PC-3 (cell line): ENCODE results near the gene TRMT112. TPM values are rescaled to one million over a fixed set of nuclear protein-coding genes. Genes with fewer than 3 reads are reported as not detected.

Experiments used
- ATAC-seq: fragments of 200-7000 bp; cut with Tn5 transposase; 2 replicates; pipeline ENCODE4 v1.9.1; 2020; ENCODE audit warnings: mild to moderate bottlenecking, moderate library complexity
- BruUV-seq: library from RNA; stranded (reverse); fragments of 400-500 nt; replicated peaks from 2 replicates; lab custom pipeline; 2021; lab: Mats Ljungman, UMichigan
- CTCF ChIA-PET: fragments of 300-600 bp; sonication (Branson Sonifier 250); formaldehyde crosslinking; loops from one replicate; lab custom pipeline; 2022; ENCODE audit warnings: antibody characterized with exemption; lab: Charles Lee
- POLR2A ChIA-PET: fragments of 300-600 bp; sonication (Branson Sonifier 250); formaldehyde crosslinking; loops from one replicate; lab custom pipeline; 2022; ENCODE audit warnings: antibody characterized with exemption; ENCODE audit not compliant: unreplicated experiment; lab: Charles Lee
- DNase-seq: peaks from one replicate; pipeline ENCODE4 v3.0.0-alpha.2; 2015
- H2AFZ ChIP-seq: fragments of 300-600 bp; sonication (generic); 2 replicates; pipeline ENCODE4 v1.6.0; 2016; ENCODE audit warnings: antibody characterized with exemption, low read length
- H3F3A ChIP-seq: fragments of 300-600 bp; sonication (generic); one replicate; pipeline ENCODE4 v1.6.0; 2017; ENCODE audit warnings: antibody characterized with exemption, low read length, control low read depth, mild to moderate bottlenecking; ENCODE audit not compliant: unreplicated experiment
- H3K27ac ChIP-seq: fragments of 300-600 bp; sonication (generic); 2 replicates; pipeline ENCODE4 v1.5.1; 2016; ENCODE audit warnings: mild to moderate bottlenecking, low read length
- H3K27me3 ChIP-seq: fragments of 300-600 bp; sonication (generic); 2 replicates; pipeline ENCODE4 v1.6.1; 2016; ENCODE audit warnings: low read length, mixed read lengths
- H3K36me3 ChIP-seq: fragments of 300-600 bp; sonication (generic); 2 replicates; pipeline ENCODE4 v1.6.1; 2016; ENCODE audit warnings: low read depth, mixed run types, low read length, mixed read lengths
- H3K4me1 ChIP-seq: fragments of 300-600 bp; sonication (generic); 2 replicates; pipeline ENCODE4 v1.5.1; 2016; ENCODE audit warnings: low read length; ENCODE audit not compliant: insufficient read depth
- H3K4me2 ChIP-seq: fragments of 300-600 bp; sonication (generic); 2 replicates; pipeline ENCODE4 v1.6.0; 2016; ENCODE audit warnings: low read length
- H3K4me3 ChIP-seq: fragments of 300-600 bp; sonication (generic); 2 replicates; pipeline ENCODE4 v1.5.1; 2016; ENCODE audit warnings: mild to moderate bottlenecking, low read length, mixed read lengths
- H3K79me2 ChIP-seq: fragments of 300-600 bp; sonication (generic); 2 replicates; pipeline ENCODE4 v1.6.1; 2017; ENCODE audit warnings: low read length, mixed read lengths
- H3K9ac ChIP-seq: fragments of 300-600 bp; sonication (generic); 2 replicates; pipeline ENCODE4 v1.6.0; 2016; ENCODE audit warnings: mild to moderate bottlenecking, low read length
- H3K9me2 ChIP-seq: fragments of 300-600 bp; sonication (generic); replicated peaks from 2 replicates; pipeline ENCODE4 v1.6.1; 2016; ENCODE audit warnings: mixed run types, low read length, mixed read lengths
- H3K9me3 ChIP-seq: fragments of 300-600 bp; sonication (generic); 2 replicates; pipeline ENCODE4 v1.6.1; 2016; ENCODE audit warnings: low read length, mixed read lengths
- H4K20me1 ChIP-seq: fragments of 300-600 bp; sonication (generic); 2 replicates; pipeline ENCODE4 v1.6.1; 2016; ENCODE audit warnings: low read length, mixed read lengths
- EZH2 ChIP-seq: fragments of 300-600 bp; sonication (generic); IDR thresholded peaks from one replicate; pipeline ENCODE4 v1.6.1; 2017; ENCODE audit warnings: antibody characterized with exemption, mild to moderate bottlenecking, low read length; ENCODE audit not compliant: unreplicated experiment
- EZH2phosphoT487 ChIP-seq: fragments of 300-600 bp; sonication (generic); IDR thresholded peaks from 2 replicates; pipeline ENCODE4 v1.6.1; 2018; ENCODE audit warnings: mild to moderate bottlenecking, antibody characterized with exemption, low read length, borderline replicate concordance
- intact Hi-C: fragments of 100-400 bp; cut with micrococcal nuclease; formaldehyde crosslinking; loops from 2 replicates; pipeline ENCODE4 v1.9.0; 2023
- total RNA-seq: library from RNA; depleted of rRNA; stranded (reverse); fragments of >200 nt; gene quantifications from 2 replicates; pipeline ENCODE4 v1.2.3, GENCODE V29; 2014
- TF ChIP-seq, protein P1 (sequence below): fragments of 300-600 bp; sonication (generic); conservative IDR thresholded peaks from 2 replicates; pipeline ENCODE4 v1.5.1; 2017; ENCODE audit warnings: antibody characterized with exemption, low read depth, mild to moderate bottlenecking, low read length

Gene TRMT112
- total RNA-seq, 1 experiment from 2014 or later = 812 TPM

DNA sequence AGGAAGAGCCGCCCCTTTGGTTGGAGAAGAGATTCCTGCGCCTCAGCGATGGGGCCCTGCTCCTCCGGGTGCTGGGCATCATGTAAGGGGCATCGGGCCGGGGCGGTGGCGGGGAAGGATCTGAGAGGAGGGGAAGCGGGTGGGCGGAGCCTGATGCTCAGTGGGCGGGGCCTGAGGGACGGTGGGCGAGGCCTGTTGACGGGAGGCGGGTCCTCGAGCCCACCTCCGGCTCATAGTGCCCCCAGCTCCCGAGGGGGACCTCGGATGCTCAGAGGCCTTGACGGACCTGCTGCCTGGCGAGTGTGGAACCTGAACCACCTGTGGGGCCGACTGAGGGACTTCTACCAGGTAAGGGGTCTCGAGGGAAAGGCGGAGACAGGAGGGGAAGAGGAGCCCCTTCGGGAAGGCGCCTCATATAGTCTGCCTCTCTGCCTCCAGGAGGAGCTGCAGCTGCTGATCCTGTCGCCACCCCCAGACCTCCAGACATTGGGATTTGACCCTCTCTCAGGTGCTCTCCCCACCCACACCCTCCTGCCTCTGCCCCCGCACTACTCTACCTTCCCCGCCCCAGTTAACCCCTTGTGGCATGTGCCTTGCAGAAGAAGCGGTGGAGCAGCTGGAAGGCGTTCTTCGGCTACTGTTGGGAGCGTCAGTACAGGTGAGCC, 23.4 kb upstream of the TRMT112 start:
- H4K20me1 ChIP-seq = no peaks in the 10 kb centered on the region
- TF ChIP-seq EZH2phosphoT487 (no peak), EZH2 (no peak)
- TF ChIP-seq, protein P1, sequence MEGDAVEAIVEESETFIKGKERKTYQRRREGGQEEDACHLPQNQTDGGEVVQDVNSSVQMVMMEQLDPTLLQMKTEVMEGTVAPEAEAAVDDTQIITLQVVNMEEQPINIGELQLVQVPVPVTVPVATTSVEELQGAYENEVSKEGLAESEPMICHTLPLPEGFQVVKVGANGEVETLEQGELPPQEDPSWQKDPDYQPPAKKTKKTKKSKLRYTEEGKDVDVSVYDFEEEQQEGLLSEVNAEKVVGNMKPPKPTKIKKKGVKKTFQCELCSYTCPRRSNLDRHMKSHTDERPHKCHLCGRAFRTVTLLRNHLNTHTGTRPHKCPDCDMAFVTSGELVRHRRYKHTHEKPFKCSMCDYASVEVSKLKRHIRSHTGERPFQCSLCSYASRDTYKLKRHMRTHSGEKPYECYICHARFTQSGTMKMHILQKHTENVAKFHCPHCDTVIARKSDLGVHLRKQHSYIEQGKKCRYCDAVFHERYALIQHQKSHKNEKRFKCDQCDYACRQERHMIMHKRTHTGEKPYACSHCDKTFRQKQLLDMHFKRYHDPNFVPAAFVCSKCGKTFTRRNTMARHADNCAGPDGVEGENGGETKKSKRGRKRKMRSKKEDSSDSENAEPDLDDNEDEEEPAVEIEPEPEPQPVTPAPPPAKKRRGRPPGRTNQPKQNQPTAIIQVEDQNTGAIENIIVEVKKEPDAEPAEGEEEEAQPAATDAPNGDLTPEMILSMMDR = no peak
- H3K4me3 ChIP-seq = no peak overlapping the region
- H3K9ac ChIP-seq = no peak overlapping the region
- DNase-seq (no peak), ATAC-seq (no peak)
- intact Hi-C loops = no loop called here
- no peaks in the 10 kb centered on the region for H3K9me2 ChIP-seq
- BruUV-seq = no TSS peak
- H3K27ac ChIP-seq = no peak overlapping the region
- H3K9me3 ChIP-seq = no peaks in the 10 kb centered on the region
- peaks cover 6% of the 10 kb centered on the region for H3K4me1 ChIP-seq
- CTCF ChIA-PET = interaction anchor here (0.8 kb wide), 1 partner anchor 14 kb away, joined by 3 read pairs; no protein-coding TSS in a partner anchor
- no peaks in the 10 kb centered on the region for H3K27me3 ChIP-seq
- POLR2A ChIA-PET = no interaction called here
- H3K36me3 ChIP-seq = no peaks in the 10 kb centered on the region
- no peak overlapping the region for H2AFZ ChIP-seq
- H3F3A ChIP-seq = no peaks in the 10 kb centered on the region
- H3K79me2 ChIP-seq = no peaks in the 10 kb centered on the region
- H3K4me2 ChIP-seq = no peak overlapping the region

DNA sequence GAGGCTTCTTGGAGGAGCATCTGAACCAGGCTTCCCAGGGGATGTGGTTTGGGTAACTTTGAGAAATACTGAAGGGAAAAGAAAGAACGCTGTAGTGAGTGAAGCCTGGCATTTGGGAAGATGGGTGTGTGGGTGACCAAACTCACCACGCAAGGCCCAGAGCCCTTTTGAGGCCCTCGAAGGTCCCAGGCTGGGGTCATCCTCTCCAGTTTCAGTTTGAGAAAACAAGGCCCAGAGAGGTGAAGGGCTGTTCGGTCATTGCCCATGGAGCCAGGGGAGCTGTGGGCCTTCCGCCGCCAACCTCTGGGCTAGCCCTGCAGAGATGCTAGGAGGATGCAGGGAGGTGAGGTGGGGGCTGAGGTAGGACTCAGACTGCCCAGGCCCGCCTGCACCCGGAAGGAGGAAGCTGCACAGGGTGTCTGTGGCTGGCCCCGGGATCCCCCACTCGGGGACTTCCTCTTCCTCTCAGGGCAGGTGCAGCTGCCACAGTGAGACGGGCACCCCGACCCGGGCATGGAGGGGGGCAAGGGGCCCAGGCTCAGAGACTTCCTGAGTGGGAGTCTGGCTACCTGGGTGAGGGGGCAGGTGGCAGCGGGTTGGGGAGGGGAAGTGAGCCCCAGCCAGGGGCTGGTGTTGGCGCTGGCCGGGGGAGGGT, 22.5 kb upstream of the TRMT112 start, which contains the start of gene CCDC88B:
Gene CCDC88B (plus strand): TSS at position 451 of the 655 bp plus-strand sequence. CDS start 63 bp downstream, at position 514.
- peaks cover 11% of the 10 kb centered on the region for H3K4me1 ChIP-seq
- CTCF ChIA-PET = interaction anchor here (0.6 kb wide), 1 partner anchor 15 kb away, joined by 3 read pairs; no protein-coding TSS in a partner anchor
- no peak within 1 kb of the TSS for H3K27ac ChIP-seq
- no peak within 1 kb of the TSS for H2AFZ ChIP-seq
- intact Hi-C loops = no loop called here
- H3K9ac ChIP-seq = no peak within 1 kb of the TSS
- no peaks in the 10 kb centered on the region for H3K36me3 ChIP-seq
- no peaks in the 10 kb centered on the region for H4K20me1 ChIP-seq
- TF ChIP-seq EZH2 (no peak), EZH2phosphoT487 (no peak)
- TF ChIP-seq, protein P1 = no peak
- POLR2A ChIA-PET = interaction anchor here (0.6 kb wide), 1 partner anchor 1518 kb away, joined by 3 read pairs; no protein-coding TSS in a partner anchor
- H3K79me2 ChIP-seq = no peaks in the 10 kb centered on the region
- no peaks in the 10 kb centered on the region for H3K9me3 ChIP-seq
- no TSS peak for BruUV-seq
- H3K27me3 ChIP-seq = no peaks in the 10 kb centered on the region
- no peak within 1 kb of the TSS for H3K4me3 ChIP-seq
- no peaks in the 10 kb centered on the region for H3F3A ChIP-seq
- no peak for DNase-seq
- H3K9me2 ChIP-seq = no peaks in the 10 kb centered on the region
- ATAC-seq = no peak
- no peak within 1 kb of the TSS for H3K4me2 ChIP-seq
